Breast epithelium (tissue), 4 donors: ENCODE measurements around the gene ABI3BP. TPM values are rescaled to one million over a fixed set of nuclear protein-coding genes. Genes with fewer than 3 reads are reported as not detected.

Source experiments
- DNase-seq, 2 donors: peaks; one replicate each; pipeline ENCODE4 v3.0.0-alpha.2; 2019; ENCODE audit warnings: low spot score in 2 of 2
- H3K27ac ChIP-seq, 2 donors: fragments of 200-600 bp; sonication (generic) in 1 of 2; one replicate each; pipeline ENCODE4 v1.5.1; 2016 to 2019; ENCODE audit warnings: mild to moderate bottlenecking in 1 of 2
- H3K27me3 ChIP-seq, 2 donors: fragments of 200-600 bp; sonication (generic) in 1 of 2; one replicate each; pipeline versions ENCODE4 v1.5.1 to v1.6.0; 2017 to 2019; ENCODE audit warnings: control low read depth in 1 of 2, mild to moderate bottlenecking in 1 of 2
- H3K36me3 ChIP-seq: fragments of 200-600 bp; one replicate; pipeline ENCODE4 v1.5.1; 2019
- H3K4me1 ChIP-seq, 2 donors: fragments of 200-600 bp; sonication (generic); one replicate each; pipeline ENCODE4 v1.5.1; 2016 to 2019; ENCODE audit warnings: control low read depth in 1 of 2
- H3K4me3 ChIP-seq, 3 donors: fragments of 200-600 bp; sonication (generic); 1 replicate in 2 of 3; 2 replicates in 1 of 3; pipeline ENCODE4 v1.5.1; 2016 to 2019; ENCODE audit warnings: mild to moderate bottlenecking in 3 of 3, moderate library complexity in 2 of 3
- H3K9me3 ChIP-seq, 2 donors: fragments of 200-600 bp; sonication (generic) in 1 of 2; one replicate each; pipeline ENCODE4 v1.5.1; 2016 to 2019; ENCODE audit warnings: control low read depth in 1 of 2
- CTCF ChIP-seq, 3 donors: fragments of 450-650 bp; IDR thresholded peaks; one replicate each; pipeline ENCODE4 v1.5.1; 2016 to 2017; ENCODE audit warnings: antibody characterized with exemption in 3 of 3, mild to moderate bottlenecking in 3 of 3, moderate library complexity in 3 of 3
- POLR2A ChIP-seq: fragments of 450-650 bp; IDR thresholded peaks from one replicate; pipeline ENCODE4 v1.6.1; 2016; ENCODE audit warnings: antibody characterized with exemption, mild to moderate bottlenecking, moderate library complexity
- POLR2AphosphoS5 ChIP-seq, 3 donors: sonication (generic); formaldehyde crosslinking; IDR thresholded peaks; one replicate each; pipeline ENCODE4 v1.6.1; 2017; ENCODE audit warnings: antibody characterized with exemption in 3 of 3
- intact Hi-C: fragments of 100-400 bp; cut with DNase I; formaldehyde crosslinking; loops from one replicate; pipeline ENCODE4 v1.15.1; 2023; ENCODE audit warnings: low total_unique reads
- total RNA-seq, 3 donors: library from RNA; depleted of rRNA; stranded (reverse); fragments of >200 nt; gene quantifications; one replicate each; pipeline ENCODE4 v1.1.0, GENCODE V29; 2016

ABI3BP gene
- total RNA-seq, 3 donors from 2014 or later: 17.4 to 170 (median 41.1) TPM

DNA sequence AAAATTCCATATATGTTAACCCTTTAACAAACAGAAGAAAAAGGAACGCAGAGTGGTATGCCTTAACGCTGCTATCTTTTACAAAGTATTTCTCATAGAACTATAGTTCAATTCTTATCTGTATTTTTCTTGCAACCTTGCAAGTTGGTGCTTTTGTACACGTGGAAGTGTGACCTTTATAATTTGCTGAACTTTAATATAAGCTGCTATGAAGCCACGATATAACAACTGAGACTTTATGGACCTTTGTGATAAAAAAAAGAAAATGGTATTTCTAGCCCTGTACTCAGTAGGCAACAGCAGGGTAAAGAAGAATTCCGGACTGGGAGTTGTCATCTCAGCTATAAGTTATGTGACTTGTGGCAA is 290.3 kb downstream of the ABI3BP start:
- DNase-seq: no peak
- TF ChIP-seq POLR2A (no peak), CTCF (IDR thresholded peaks at IDR 0.05) (no peak), POLR2AphosphoS5 (IDR thresholded peaks at IDR 0.05) (no peak)
- Histone ChIP-seq H3K27me3 (peaks cover 0 to 14% of the 10 kb centered on the region in 2 donors), H3K9me3 (no peaks in the 10 kb centered on the region), H3K27ac (no peak overlapping the region), H3K4me3 (no peak overlapping the region), H3K4me1 (no peaks in the 10 kb centered on the region), H3K36me3 (no peaks in the 10 kb centered on the region)
- intact Hi-C loops: no loop called here

DNA sequence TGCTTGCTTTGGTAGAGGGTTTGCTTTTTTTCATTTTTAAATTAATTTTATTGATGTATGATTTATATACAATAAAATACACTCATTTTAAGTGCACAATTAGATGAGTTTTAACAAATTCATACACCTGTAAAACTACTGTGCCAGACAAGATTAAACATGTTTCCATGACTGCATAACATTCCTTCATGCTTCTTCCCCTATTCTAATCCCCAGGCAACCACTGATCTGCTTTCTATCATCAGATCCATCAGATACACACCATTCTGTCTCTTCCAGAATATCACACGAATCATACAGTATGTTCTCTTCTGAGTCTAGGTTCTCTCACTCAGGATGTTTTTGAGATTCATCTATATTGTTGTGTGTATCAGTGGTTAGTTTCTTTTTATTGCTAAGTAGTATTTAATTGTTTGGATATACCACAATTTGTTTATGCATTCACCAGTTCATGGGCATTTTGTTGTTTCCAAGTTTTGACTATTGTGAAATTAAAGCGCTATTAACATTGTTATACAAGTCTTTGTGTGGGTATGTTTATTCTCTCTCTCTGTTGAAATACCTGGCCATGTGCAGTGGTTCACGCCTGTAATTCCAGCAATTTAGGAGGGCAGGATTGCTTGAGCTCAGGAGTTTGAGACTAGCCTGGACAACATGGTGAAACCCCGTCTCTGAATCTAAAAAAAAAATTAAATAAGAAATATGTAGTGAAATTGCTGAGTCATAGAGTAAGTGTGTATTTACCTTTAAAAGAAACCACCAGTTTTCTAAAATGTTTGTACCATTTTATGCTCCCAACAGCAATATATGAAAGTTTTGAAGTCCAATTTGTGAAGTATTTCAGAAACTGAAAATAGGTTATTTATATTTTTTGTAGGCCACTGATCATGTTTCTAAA is 290.9 kb downstream of the ABI3BP start:
- peaks cover 0 to 13% of the 10 kb centered on the region in 2 donors for H3K27me3 ChIP-seq
- H3K4me1 ChIP-seq: no peaks in the 10 kb centered on the region
- H3K27ac ChIP-seq: no peak overlapping the region
- H3K4me3 ChIP-seq: no peak overlapping the region
- no peaks in the 10 kb centered on the region for H3K36me3 ChIP-seq
- H3K9me3 ChIP-seq: no peaks in the 10 kb centered on the region
- TF ChIP-seq CTCF (IDR thresholded peaks at IDR 0.05) (no peak), POLR2A (no peak), POLR2AphosphoS5 (IDR thresholded peaks at IDR 0.05) (no peak)
- intact Hi-C loops: no loop called here
- no peak for DNase-seq

GRCh38 chr3:100700708-100701107 is 292.5 kb downstream of the ABI3BP start:
- intact Hi-C loops: no loop called here
- Histone ChIP-seq H3K4me3 (no peak overlapping the region), H3K27me3 (peaks cover 0 to 7% of the 10 kb centered on the region in 2 donors), H3K27ac (no peak overlapping the region), H3K4me1 (no peaks in the 10 kb centered on the region), H3K9me3 (no peaks in the 10 kb centered on the region), H3K36me3 (no peaks in the 10 kb centered on the region)
- TF ChIP-seq CTCF (IDR thresholded peaks at IDR 0.05): no peak
- no peak for DNase-seq
